Measurements from ENCODE around the gene PTAR1. TPM values are rescaled to one million over a fixed set of nuclear protein-coding genes. Genes with fewer than 3 reads are reported as not detected.
"Not testable (repeated sequence)": the region's sequence is repeated elsewhere in the genome, so short reads cannot be mapped to it uniquely, and the experiment has no call there.

The PTAR1 gene
- total RNA-seq, 1 donor from 2014 or later, result 56.5 TPM

GRCh38 chr9:69801989-69802388 is 42.2 kb upstream of the PTAR1 start:
- no peaks in the 10 kb centered on the region for H3K36me3 Mint-ChIP-seq (ENCODE audit: low read depth)
- H3K4me1 Mint-ChIP-seq, result no peaks in the 10 kb centered on the region
- TF ChIP-seq, protein P1, sequence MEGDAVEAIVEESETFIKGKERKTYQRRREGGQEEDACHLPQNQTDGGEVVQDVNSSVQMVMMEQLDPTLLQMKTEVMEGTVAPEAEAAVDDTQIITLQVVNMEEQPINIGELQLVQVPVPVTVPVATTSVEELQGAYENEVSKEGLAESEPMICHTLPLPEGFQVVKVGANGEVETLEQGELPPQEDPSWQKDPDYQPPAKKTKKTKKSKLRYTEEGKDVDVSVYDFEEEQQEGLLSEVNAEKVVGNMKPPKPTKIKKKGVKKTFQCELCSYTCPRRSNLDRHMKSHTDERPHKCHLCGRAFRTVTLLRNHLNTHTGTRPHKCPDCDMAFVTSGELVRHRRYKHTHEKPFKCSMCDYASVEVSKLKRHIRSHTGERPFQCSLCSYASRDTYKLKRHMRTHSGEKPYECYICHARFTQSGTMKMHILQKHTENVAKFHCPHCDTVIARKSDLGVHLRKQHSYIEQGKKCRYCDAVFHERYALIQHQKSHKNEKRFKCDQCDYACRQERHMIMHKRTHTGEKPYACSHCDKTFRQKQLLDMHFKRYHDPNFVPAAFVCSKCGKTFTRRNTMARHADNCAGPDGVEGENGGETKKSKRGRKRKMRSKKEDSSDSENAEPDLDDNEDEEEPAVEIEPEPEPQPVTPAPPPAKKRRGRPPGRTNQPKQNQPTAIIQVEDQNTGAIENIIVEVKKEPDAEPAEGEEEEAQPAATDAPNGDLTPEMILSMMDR (conservative IDR thresholded peaks at IDR 0.05), result no peak
- no peaks in the 10 kb centered on the region for H3K9me3 Mint-ChIP-seq
- no peak overlapping the region for H3K4me3 Mint-ChIP-seq
- no peak for DNase-seq (ENCODE audit: low read depth, low spot score)
- H3K27me3 Mint-ChIP-seq (ENCODE audit: low read depth), result no peaks in the 10 kb centered on the region
- no peak overlapping the region for H3K27ac Mint-ChIP-seq (ENCODE audit: unreplicated experiment)

DNA sequence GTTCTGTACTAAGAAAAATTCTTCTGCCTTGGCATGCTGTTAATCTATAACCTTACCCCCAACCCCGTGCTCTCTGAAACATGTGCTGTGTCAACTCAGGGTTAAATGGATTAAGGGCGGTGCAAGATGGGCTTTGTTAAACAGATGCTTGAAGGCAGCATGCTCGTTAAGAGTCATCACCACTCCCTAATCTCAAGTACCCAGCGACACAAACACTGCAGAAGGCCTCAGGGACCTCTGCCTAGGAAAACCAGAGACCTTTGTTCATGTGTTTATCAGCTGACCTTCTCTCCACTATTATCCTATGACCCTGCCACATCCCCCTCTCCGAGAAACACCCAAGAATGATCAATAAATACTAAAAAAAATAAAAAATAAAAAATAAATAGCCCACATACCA is 40.2 kb upstream of the PTAR1 start:
- DNase-seq (ENCODE audit: low read depth, low spot score); H3K4me3 Mint-ChIP-seq; H3K36me3 Mint-ChIP-seq (ENCODE audit: low read depth); H3K9me3 Mint-ChIP-seq; H3K4me1 Mint-ChIP-seq; H3K27me3 Mint-ChIP-seq (ENCODE audit: low read depth); H3K27ac Mint-ChIP-seq (ENCODE audit: unreplicated experiment): not testable (repeated sequence)

DNA sequence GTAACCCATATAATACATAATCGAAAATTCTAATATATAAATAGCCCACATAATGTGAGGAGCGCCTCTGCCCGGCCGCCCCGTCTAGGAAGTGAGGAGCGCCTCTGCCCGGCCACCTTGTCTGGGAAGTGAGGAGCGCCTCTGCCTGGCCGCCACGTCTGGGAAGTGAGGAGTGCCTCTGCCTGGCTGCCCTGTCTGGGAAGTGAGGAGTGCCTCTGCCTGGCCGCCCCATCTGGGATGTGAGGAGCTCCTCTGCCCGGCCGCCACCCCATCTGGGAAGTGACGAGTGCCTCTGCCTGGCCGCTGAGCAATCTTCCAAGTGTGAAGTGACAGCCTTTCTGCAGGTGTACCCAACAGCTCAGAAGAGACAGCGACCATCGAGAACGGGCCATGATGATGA is 39.7 kb upstream of the PTAR1 start:
- H3K9me3 Mint-ChIP-seq; H3K36me3 Mint-ChIP-seq (ENCODE audit: low read depth); H3K4me1 Mint-ChIP-seq; DNase-seq (ENCODE audit: low read depth, low spot score); H3K27ac Mint-ChIP-seq (ENCODE audit: unreplicated experiment); H3K4me3 Mint-ChIP-seq; H3K27me3 Mint-ChIP-seq (ENCODE audit: low read depth): not testable (repeated sequence)

DNA sequence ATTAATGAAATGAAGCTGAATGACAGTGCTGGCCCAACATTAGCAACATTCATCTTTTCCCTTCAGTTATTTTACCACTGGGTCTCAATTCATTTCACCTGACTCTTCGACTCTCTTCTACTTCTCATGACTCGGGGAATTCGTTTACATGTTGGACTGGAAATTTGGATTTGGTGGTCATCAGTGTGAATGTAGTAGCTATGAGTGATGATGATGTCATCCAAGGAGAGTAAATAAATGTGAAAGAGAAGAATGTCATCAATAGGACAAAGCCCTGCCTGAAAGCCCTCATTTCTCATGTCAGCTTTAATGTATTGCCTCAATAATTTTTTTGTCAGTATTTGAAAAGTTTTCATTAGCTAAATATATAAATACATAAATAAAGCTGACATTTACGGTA is 38.9 kb upstream of the PTAR1 start:
- no peak for DNase-seq (ENCODE audit: low read depth, low spot score)
- no peaks in the 10 kb centered on the region for H3K36me3 Mint-ChIP-seq (ENCODE audit: low read depth)
- no peak overlapping the region for H3K27ac Mint-ChIP-seq (ENCODE audit: unreplicated experiment)
- no peaks in the 10 kb centered on the region for H3K4me1 Mint-ChIP-seq
- TF ChIP-seq, protein P1 (conservative IDR thresholded peaks at IDR 0.05), result no peak
- no peaks in the 10 kb centered on the region for H3K9me3 Mint-ChIP-seq
- no peaks in the 10 kb centered on the region for H3K27me3 Mint-ChIP-seq (ENCODE audit: low read depth)
- no peak overlapping the region for H3K4me3 Mint-ChIP-seq

- no peaks in the 10 kb centered on the region for H3K27me3 Mint-ChIP-seq (ENCODE audit: low read depth)
- H3K9me3 Mint-ChIP-seq, result no peaks in the 10 kb centered on the region
- H3K27ac Mint-ChIP-seq (ENCODE audit: unreplicated experiment), result no peak overlapping the region
- H3K36me3 Mint-ChIP-seq (ENCODE audit: low read depth), result no peaks in the 10 kb centered on the region
- no peak for DNase-seq (ENCODE audit: low read depth, low spot score)
- TF ChIP-seq, protein P1 (conservative IDR thresholded peaks at IDR 0.05), result no peak
- H3K4me1 Mint-ChIP-seq, result no peaks in the 10 kb centered on the region
- no peak overlapping the region for H3K4me3 Mint-ChIP-seq
Measured at GRCh38 chr9:69797675-69798074, 37.9 kb upstream of the PTAR1 start.

DNA sequence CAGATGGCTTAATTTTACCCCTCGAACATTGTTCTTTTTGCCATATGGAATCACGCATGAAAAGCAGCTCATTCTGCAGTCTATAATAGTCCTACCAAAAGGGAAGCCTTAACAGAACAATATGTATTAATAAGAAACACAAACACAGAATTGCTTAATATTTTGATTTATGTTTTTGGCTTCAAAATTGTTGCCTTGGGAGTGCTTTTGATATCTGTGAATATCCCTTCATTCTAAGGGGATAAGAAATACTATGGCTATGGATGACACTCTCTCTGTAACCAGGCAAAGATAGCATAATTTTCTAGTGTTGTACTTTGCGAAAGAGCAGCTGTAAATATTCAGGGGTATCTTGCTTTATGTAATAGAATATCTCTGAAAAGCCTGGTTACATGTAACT is 34.5 kb upstream of the PTAR1 start:
- Mint-ChIP-seq H3K4me3 (no peak overlapping the region), H3K4me1 (no peaks in the 10 kb centered on the region), H3K36me3 (ENCODE audit: low read depth) (no peaks in the 10 kb centered on the region), H3K27me3 (ENCODE audit: low read depth) (no peaks in the 10 kb centered on the region), H3K27ac (ENCODE audit: unreplicated experiment) (no peak overlapping the region), H3K9me3 (no peaks in the 10 kb centered on the region)
- TF ChIP-seq, protein P1 (conservative IDR thresholded peaks at IDR 0.05), result no peak
- DNase-seq (ENCODE audit: low read depth, low spot score), result no peak

DNA sequence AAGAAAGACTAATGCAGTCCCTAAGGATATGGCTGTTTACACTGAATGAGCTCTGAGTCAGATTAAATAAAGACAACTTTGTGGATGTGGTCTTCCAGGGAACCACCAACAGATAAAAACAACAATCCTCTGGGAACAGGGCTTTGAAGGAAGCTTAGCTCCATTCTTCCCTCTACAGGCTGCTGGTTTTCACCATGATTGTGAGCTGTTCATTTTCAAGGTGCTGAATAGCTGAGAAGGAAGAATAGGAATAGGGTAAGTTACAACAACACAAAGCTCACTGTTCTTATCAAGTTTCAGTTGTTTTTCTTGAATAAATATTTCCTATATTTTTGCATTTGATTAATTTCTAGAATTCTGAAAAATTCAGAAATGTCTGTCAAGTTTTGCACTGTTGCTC is 25.9 kb upstream of the PTAR1 start:
- H3K4me3 Mint-ChIP-seq, result no peak overlapping the region
- no peaks in the 10 kb centered on the region for H3K27me3 Mint-ChIP-seq (ENCODE audit: low read depth)
- no peaks in the 10 kb centered on the region for H3K36me3 Mint-ChIP-seq (ENCODE audit: low read depth)
- DNase-seq (ENCODE audit: low read depth, low spot score), result no peak
- H3K27ac Mint-ChIP-seq (ENCODE audit: unreplicated experiment), result no peak overlapping the region
- TF ChIP-seq, protein P1 (conservative IDR thresholded peaks at IDR 0.05), result no peak
- no peaks in the 10 kb centered on the region for H3K4me1 Mint-ChIP-seq
- peaks cover 7% of the 10 kb centered on the region for H3K9me3 Mint-ChIP-seq

All from neural crest cell (in vitro differentiated cells).